ENCODE measurements around the gene KIRREL3. TPM values are rescaled to one million over a fixed set of nuclear protein-coding genes. Genes with fewer than 3 reads are reported as not detected.

The KIRREL3 gene
- total and polyA plus RNA-seq, 2 of the 8 experiments (the other 6 are each of a cell fraction or from before 2014, with no cell fraction given) = 0.29 to 0.32 TPM

GRCh38 chr11:126495281-126496220 lies 505.0 kb downstream of the KIRREL3 start (continued):
- TF ChIP-seq, protein P1, sequence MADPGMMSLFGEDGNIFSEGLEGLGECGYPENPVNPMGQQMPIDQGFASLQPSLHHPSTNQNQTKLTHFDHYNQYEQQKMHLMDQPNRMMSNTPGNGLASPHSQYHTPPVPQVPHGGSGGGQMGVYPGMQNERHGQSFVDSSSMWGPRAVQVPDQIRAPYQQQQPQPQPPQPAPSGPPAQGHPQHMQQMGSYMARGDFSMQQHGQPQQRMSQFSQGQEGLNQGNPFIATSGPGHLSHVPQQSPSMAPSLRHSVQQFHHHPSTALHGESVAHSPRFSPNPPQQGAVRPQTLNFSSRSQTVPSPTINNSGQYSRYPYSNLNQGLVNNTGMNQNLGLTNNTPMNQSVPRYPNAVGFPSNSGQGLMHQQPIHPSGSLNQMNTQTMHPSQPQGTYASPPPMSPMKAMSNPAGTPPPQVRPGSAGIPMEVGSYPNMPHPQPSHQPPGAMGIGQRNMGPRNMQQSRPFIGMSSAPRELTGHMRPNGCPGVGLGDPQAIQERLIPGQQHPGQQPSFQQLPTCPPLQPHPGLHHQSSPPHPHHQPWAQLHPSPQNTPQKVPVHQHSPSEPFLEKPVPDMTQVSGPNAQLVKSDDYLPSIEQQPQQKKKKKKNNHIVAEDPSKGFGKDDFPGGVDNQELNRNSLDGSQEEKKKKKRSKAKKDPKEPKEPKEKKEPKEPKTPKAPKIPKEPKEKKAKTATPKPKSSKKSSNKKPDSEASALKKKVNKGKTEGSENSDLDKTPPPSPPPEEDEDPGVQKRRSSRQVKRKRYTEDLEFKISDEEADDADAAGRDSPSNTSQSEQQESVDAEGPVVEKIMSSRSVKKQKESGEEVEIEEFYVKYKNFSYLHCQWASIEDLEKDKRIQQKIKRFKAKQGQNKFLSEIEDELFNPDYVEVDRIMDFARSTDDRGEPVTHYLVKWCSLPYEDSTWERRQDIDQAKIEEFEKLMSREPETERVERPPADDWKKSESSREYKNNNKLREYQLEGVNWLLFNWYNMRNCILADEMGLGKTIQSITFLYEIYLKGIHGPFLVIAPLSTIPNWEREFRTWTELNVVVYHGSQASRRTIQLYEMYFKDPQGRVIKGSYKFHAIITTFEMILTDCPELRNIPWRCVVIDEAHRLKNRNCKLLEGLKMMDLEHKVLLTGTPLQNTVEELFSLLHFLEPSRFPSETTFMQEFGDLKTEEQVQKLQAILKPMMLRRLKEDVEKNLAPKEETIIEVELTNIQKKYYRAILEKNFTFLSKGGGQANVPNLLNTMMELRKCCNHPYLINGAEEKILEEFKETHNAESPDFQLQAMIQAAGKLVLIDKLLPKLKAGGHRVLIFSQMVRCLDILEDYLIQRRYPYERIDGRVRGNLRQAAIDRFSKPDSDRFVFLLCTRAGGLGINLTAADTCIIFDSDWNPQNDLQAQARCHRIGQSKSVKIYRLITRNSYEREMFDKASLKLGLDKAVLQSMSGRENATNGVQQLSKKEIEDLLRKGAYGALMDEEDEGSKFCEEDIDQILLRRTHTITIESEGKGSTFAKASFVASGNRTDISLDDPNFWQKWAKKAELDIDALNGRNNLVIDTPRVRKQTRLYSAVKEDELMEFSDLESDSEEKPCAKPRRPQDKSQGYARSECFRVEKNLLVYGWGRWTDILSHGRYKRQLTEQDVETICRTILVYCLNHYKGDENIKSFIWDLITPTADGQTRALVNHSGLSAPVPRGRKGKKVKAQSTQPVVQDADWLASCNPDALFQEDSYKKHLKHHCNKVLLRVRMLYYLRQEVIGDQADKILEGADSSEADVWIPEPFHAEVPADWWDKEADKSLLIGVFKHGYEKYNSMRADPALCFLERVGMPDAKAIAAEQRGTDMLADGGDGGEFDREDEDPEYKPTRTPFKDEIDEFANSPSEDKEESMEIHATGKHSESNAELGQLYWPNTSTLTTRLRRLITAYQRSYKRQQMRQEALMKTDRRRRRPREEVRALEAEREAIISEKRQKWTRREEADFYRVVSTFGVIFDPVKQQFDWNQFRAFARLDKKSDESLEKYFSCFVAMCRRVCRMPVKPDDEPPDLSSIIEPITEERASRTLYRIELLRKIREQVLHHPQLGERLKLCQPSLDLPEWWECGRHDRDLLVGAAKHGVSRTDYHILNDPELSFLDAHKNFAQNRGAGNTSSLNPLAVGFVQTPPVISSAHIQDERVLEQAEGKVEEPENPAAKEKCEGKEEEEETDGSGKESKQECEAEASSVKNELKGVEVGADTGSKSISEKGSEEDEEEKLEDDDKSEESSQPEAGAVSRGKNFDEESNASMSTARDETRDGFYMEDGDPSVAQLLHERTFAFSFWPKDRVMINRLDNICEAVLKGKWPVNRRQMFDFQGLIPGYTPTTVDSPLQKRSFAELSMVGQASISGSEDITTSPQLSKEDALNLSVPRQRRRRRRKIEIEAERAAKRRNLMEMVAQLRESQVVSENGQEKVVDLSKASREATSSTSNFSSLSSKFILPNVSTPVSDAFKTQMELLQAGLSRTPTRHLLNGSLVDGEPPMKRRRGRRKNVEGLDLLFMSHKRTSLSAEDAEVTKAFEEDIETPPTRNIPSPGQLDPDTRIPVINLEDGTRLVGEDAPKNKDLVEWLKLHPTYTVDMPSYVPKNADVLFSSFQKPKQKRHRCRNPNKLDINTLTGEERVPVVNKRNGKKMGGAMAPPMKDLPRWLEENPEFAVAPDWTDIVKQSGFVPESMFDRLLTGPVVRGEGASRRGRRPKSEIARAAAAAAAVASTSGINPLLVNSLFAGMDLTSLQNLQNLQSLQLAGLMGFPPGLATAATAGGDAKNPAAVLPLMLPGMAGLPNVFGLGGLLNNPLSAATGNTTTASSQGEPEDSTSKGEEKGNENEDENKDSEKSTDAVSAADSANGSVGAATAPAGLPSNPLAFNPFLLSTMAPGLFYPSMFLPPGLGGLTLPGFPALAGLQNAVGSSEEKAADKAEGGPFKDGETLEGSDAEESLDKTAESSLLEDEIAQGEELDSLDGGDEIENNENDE (IDR thresholded peaks at IDR 0.05; ENCODE audit: insufficient replicate concordance, low read length) = no peak
- TF ChIP-seq GABPA (IDR thresholded peaks at IDR 0.05; ENCODE audit: borderline replicate concordance, insufficient read depth, low read length) = no peak
- no peak for TF ChIP-seq RNF2 (IDR thresholded peaks at IDR 0.05; ENCODE audit: borderline replicate concordance, low read depth, low read length, missing control alignments, poor library complexity, severe bottlenecking)
- no peak for TF ChIP-seq BCL11A (IDR thresholded peaks at IDR 0.05; ENCODE audit: low read depth in 2 of 2, low read length in 2 of 2)
- no peak for TF ChIP-seq HDAC6 (IDR thresholded peaks at IDR 0.05; ENCODE audit: low read depth, low read length)
- TF ChIP-seq USF2 (IDR thresholded peaks at IDR 0.05; ENCODE audit: low read length) = 0 out of 2 replicates have a peak, but pooled peaks have one; percentile 30

Measured in H1 (cell line).